NCI-H1930 (cell line): Measurements from ENCODE around the gene SSB.
"Not testable (repeated sequence)": the region's sequence is repeated elsewhere in the genome, so short reads cannot be mapped to it uniquely, and the experiment has no call there.

ENCODE experiments used
- DNase-seq, 2 experiments: peaks; one replicate each; lab custom pipeline; 2025; lab: John Stamatoyannopoulos, UW

Gene SSB

GRCh38 chr2:169781249-169782013 lies 17.2 kb upstream of the SSB start:
- DNase-seq, result no peak

- no peak for DNase-seq
Observed at GRCh38 chr2:169782513-169782912, 16.2 kb upstream of the SSB start.

- DNase-seq, result no peak
Observed at GRCh38 chr2:169790581-169790980, 8.1 kb upstream of the SSB start.

- DNase-seq, result no peak
Observed at GRCh38 chr2:169795181-169795580, 3.5 kb upstream of the SSB start.

- DNase-seq, result no peak
Observed at GRCh38 chr2:169796441-169796840, 2.2 kb upstream of the SSB start.

- DNase-seq, result no peak
Observed at GRCh38 chr2:169797601-169798000, 1.1 kb upstream of the SSB start.

- no peak for DNase-seq
Observed at GRCh38 chr2:169798397-169798717, 314 bp upstream of the SSB start.

GRCh38 chr2:169803480-169803879 lies 4.8 kb downstream of the SSB start:
- DNase-seq, result no peak

GRCh38 chr2:169806586-169806985 lies 7.9 kb downstream of the SSB start:
- DNase-seq, result no peak

- no peak for DNase-seq
Observed at GRCh38 chr2:169808221-169808620, 9.6 kb downstream of the SSB start.

GRCh38 chr2:169815849-169816248 lies 17.2 kb downstream of the SSB start:
- no peak for DNase-seq

GRCh38 chr2:169816961-169817360 lies 18.3 kb downstream of the SSB start:
- not testable (repeated sequence) for DNase-seq

- not testable (repeated sequence) for DNase-seq
Observed at GRCh38 chr2:169817369-169817768, 18.7 kb downstream of the SSB start.

GRCh38 chr2:169818241-169818640 lies 19.6 kb downstream of the SSB start:
- DNase-seq, result no peak

- DNase-seq, result no peak
Observed at GRCh38 chr2:169819106-169819505, 20.4 kb downstream of the SSB start.

- DNase-seq, result not testable (repeated sequence)
Observed at GRCh38 chr2:169820101-169820500, 21.4 kb downstream of the SSB start.

- DNase-seq, result no peak
Observed at GRCh38 chr2:169822036-169822435, 23.4 kb downstream of the SSB start.

- no peak for DNase-seq
Observed at GRCh38 chr2:169822785-169823392, 24.2 kb downstream of the SSB start.

- DNase-seq, result no peak
Observed at GRCh38 chr2:169823996-169824372, 25.3 kb downstream of the SSB start.

- DNase-seq, result peak; percentile 57 to 88
Observed at GRCh38 chr2:169824373-169825333, 26.0 kb downstream of the SSB start, which contains the start of gene METTL5. Gene METTL5, minus strand, starts transcription at chr2:169824905. Its CDS starts 308 bp downstream, at chr2:169824597.

- peak; percentile 81 to 91 for DNase-seq
Observed at GRCh38 chr2:169827272-169828140, 28.8 kb downstream of the SSB start, which contains the start of gene UBR3. Gene UBR3, plus strand, starts transcription at chr2:169827454. Its CDS starts 54 bp downstream, at chr2:169827508.
